B cell (primary cell): Measurements from ENCODE around the gene CYP4F11. TPM values are rescaled to one million over a fixed set of nuclear protein-coding genes. Genes with fewer than 3 reads are reported as not detected.

Source experiments
- ATAC-seq: fragments of 200-7000 bp; cut with Tn5 transposase; one replicate; pipeline ENCODE4 v1.10.0; 2021; ENCODE audit warnings: low read depth, mild to moderate bottlenecking, moderate number of reproducible peaks, moderate library complexity
- CTCF ChIA-PET: fragments of 350-600 bp; sonication (Branson Sonifier 250); formaldehyde crosslinking; loops from one replicate; lab custom pipeline; 2021; ENCODE audit warnings: antibody characterized with exemption, inconsistent platforms; lab: Charles Lee
- POLR2A ChIA-PET: fragments of 350-600 bp; sonication (Branson Sonifier 250); formaldehyde crosslinking; loops from one replicate; lab custom pipeline; 2021; ENCODE audit warnings: antibody characterized with exemption; lab: Charles Lee
- DNase-seq: peaks from one replicate; pipeline ENCODE4 v3.0.0; 2013
- H2AFZ ChIP-seq: 2 replicates; pipeline ENCODE4 v1.6.1; 2012; ENCODE audit warnings: mild to moderate bottlenecking, low read depth, low read length; ENCODE audit not compliant: insufficient read depth, poor library complexity, severe bottlenecking
- H3K27ac ChIP-seq, 2 donors: 1 replicate in 1 of 2; 2 replicates in 1 of 2; pipeline ENCODE4 v1.5.1; 2012 to 2013; ENCODE audit warnings: low read length in 2 of 2, mild to moderate bottlenecking in 2 of 2, moderate library complexity in 1 of 2
- H3K27me3 ChIP-seq, 4 experiments: fragments of 200-600 bp in 1 of 4; sonication (generic) in 1 of 4; replicated peaks in 1 of 4; 1 replicate in 2 of 4; 2 replicates in 2 of 4; pipeline versions ENCODE4 v1.6.1 to v1.7.0; 2013 to 2016; ENCODE audit warnings: low read length in 3 of 4, mild to moderate bottlenecking in 2 of 4, mixed read lengths in 1 of 4, moderate library complexity in 1 of 4; ENCODE audit not compliant: insufficient read depth in 4 of 4, control insufficient read depth in 3 of 4; ENCODE audit errors: control extremely low read depth in 1 of 4
- H3K36me3 ChIP-seq, 2 experiments: replicated peaks in 1 of 2; 1 replicate in 1 of 2; 2 replicates in 1 of 2; pipeline versions ENCODE4 v1.6.1 to v1.7.1; 2013; ENCODE audit warnings: low read length in 1 of 2; ENCODE audit not compliant: insufficient read depth in 2 of 2, control insufficient read depth in 1 of 2; ENCODE audit errors: control extremely low read depth in 1 of 2, extremely low read depth in 1 of 2
- H3K4me1 ChIP-seq, 2 donors: fragments of 200-600 bp in 1 of 2; sonication (generic) in 1 of 2; 1 replicate in 1 of 2; 2 replicates in 1 of 2; pipeline versions ENCODE4 v1.5.1 to v1.6.1; 2013 to 2017; ENCODE audit warnings: low read length in 2 of 2; ENCODE audit not compliant: control insufficient read depth in 2 of 2, insufficient read depth in 2 of 2
- H3K4me2 ChIP-seq: replicated peaks from 2 replicates; pipeline ENCODE3; 2012; ENCODE audit warnings: mild to moderate bottlenecking, low read depth, low read length; ENCODE audit not compliant: poor library complexity, severe bottlenecking
- H3K4me3 ChIP-seq, 5 experiments: fragments of 200-600 bp in 1 of 5; sonication (generic) in 1 of 5; 1 replicate in 3 of 5; 2 replicates in 2 of 5; pipeline versions ENCODE4 v1.5.1 to v1.7.0; 2011 to 2016; ENCODE audit warnings: low read length in 4 of 5, mild to moderate bottlenecking in 4 of 5, low read depth in 2 of 5, control low read depth in 1 of 5, moderate library complexity in 1 of 5; ENCODE audit not compliant: insufficient read depth in 1 of 5; ENCODE audit errors: control extremely low read depth in 1 of 5, extremely low read depth in 1 of 5
- H3K79me2 ChIP-seq: fragments of 200-600 bp; sonication (generic); one replicate; pipeline ENCODE4 v1.6.0; 2016; ENCODE audit warnings: low read length; ENCODE audit not compliant: control insufficient read depth, insufficient read depth
- H3K9ac ChIP-seq: fragments of 200-600 bp; sonication (generic); 2 replicates; pipeline ENCODE4 v1.6.1; 2017; ENCODE audit warnings: mild to moderate bottlenecking, low read length, moderate library complexity
- H3K9me3 ChIP-seq, 3 donors: one replicate each; pipeline versions ENCODE4 v1.6.1 to v1.7.1; 2013; ENCODE audit warnings: low read length in 2 of 3; ENCODE audit not compliant: control insufficient read depth in 2 of 3, insufficient read depth in 1 of 3; ENCODE audit errors: control extremely low read depth in 1 of 3
- H4K20me1 ChIP-seq: 2 replicates; pipeline ENCODE4 v1.6.0; 2012; ENCODE audit warnings: mild to moderate bottlenecking, low read length; ENCODE audit not compliant: insufficient read depth, control insufficient read depth, poor library complexity, severe bottlenecking
- H3K27ac Mint-ChIP-seq: one replicate; pipeline ENCODE4 v1.8.0; 2021; ENCODE audit warnings: mixed read lengths
- H3K27me3 Mint-ChIP-seq: one replicate; pipeline ENCODE4 v1.8.0; 2021; ENCODE audit warnings: mixed read lengths
- H3K4me1 Mint-ChIP-seq: one replicate; pipeline ENCODE4 v1.8.0; 2021; ENCODE audit warnings: mixed read lengths
- H3K4me3 Mint-ChIP-seq: one replicate; pipeline ENCODE4 v1.8.0; 2021; ENCODE audit warnings: mixed read lengths
- H3K9me3 Mint-ChIP-seq: one replicate; pipeline ENCODE4 v1.8.0; 2022; ENCODE audit warnings: mixed read lengths; ENCODE audit not compliant: insufficient read depth
- CTCF ChIP-seq: fragments of 200-600 bp; IDR thresholded peaks from one replicate; pipeline ENCODE4 v1.8.0; 2022; ENCODE audit warnings: antibody characterized with exemption, mild to moderate bottlenecking
- EZH2 ChIP-seq: IDR thresholded peaks from 2 replicates; pipeline ENCODE4 v1.6.1; 2012; ENCODE audit warnings: borderline replicate concordance, low read depth, mild to moderate bottlenecking, moderate library complexity, low read length; ENCODE audit not compliant: insufficient read depth, poor library complexity, severe bottlenecking
- WGBS: methylation state at CpG from one replicate; pipeline ENCODE4 v1.1.5; 2013; ENCODE audit warnings: missing lambda C conversion rate; ENCODE audit not compliant: insufficient coverage; 5-methylcytosine and 5-hydroxymethylcytosine counted together
- intact Hi-C: fragments of 100-400 bp; cut with micrococcal nuclease; formaldehyde crosslinking; loops from one replicate; pipeline ENCODE4 v1.10.0; 2022
- polyA plus RNA-seq: library from polyadenylated mRNA; depleted of rRNA; stranded (reverse); fragments of >200 nt; gene quantifications from 2 replicates; pipeline ENCODE4 v1.2.3, GENCODE V29; 2012
- total RNA-seq, 2 donors: library from RNA; stranded (reverse); fragments of 120-200 nt in 1 of 2; gene quantifications; 1 replicate in 1 of 2; 2 replicates in 1 of 2; pipeline versions ENCODE4 v1.2.3 to v1.2.4, GENCODE V29; 2013 to 2022

The CYP4F11 gene
- total and polyA plus RNA-seq, 2 donors (not counting 1 experiment from before 2014, with no cell fraction given) = not detected

GRCh38 chr19:15894359-15894758 lies 40.0 kb downstream of the CYP4F11 start:
- no peak overlapping the region for H3K27ac ChIP-seq
- no peak overlapping the region for H3K4me3 ChIP-seq
- H4K20me1 ChIP-seq = no peaks in the 10 kb centered on the region
- Mint-ChIP-seq H3K27ac (no peak overlapping the region), H3K27me3 (peaks cover 26% of the 10 kb centered on the region), H3K9me3 (no peaks in the 10 kb centered on the region), H3K4me1 (no peaks in the 10 kb centered on the region), H3K4me3 (no peak overlapping the region)
- no peak overlapping the region for H3K4me2 ChIP-seq
- ChIA-PET POLR2A (no interaction called here), CTCF (no interaction called here)
- DNase-seq (no peak), ATAC-seq (no peak)
- TF ChIP-seq EZH2 (no peak), CTCF (no peak)
- no peaks in the 10 kb centered on the region for H3K4me1 ChIP-seq
- H3K27me3 ChIP-seq = peaks cover 0 to 15% (median 1%) of the 10 kb centered on the region in 4 experiments
- WGBS = 83% methylated on average over 2 of the region's 2 CpGs
- no peaks in the 10 kb centered on the region for H3K79me2 ChIP-seq
- intact Hi-C loops = no loop called here
- no peaks in the 10 kb centered on the region for H3K36me3 ChIP-seq
- peaks cover 0 to 3% (median 0%) of the 10 kb centered on the region in 3 donors for H3K9me3 ChIP-seq
- H3K9ac ChIP-seq = no peak overlapping the region
- H2AFZ ChIP-seq = no peak overlapping the region

DNA sequence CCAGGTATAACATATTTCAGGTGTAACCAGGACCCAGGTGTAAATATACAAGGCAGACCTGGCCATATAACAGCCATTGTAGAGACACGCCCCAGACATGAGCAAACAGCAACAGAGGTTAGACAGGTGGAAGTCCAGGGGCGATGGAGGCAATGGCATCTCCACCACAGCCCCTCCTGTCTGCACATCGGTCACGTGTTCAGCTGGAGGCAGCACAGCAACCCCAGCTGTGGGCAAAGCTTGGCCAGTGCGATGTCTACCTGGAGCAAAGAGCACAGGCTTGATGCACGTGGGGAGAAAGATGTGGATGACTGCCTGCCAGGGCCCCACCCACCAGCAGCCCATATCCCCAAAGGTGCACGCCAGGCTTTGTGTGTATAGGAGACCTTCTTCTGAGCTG lies 40.9 kb downstream of the CYP4F11 start:
- Histone ChIP-seq H4K20me1 (no peaks in the 10 kb centered on the region), H3K9me3 (peaks cover 0 to 3% (median 0%) of the 10 kb centered on the region in 3 donors), H3K4me1 (no peaks in the 10 kb centered on the region), H3K9ac (no peak overlapping the region), H3K27ac (no peak overlapping the region), H3K4me2 (no peak overlapping the region), H3K36me3 (no peaks in the 10 kb centered on the region), H3K27me3 (peaks cover 0 to 15% (median 1%) of the 10 kb centered on the region in 4 experiments), H3K79me2 (no peaks in the 10 kb centered on the region), H2AFZ (no peak overlapping the region), H3K4me3 (no peak overlapping the region)
- intact Hi-C loops = no loop called here
- H3K27me3 Mint-ChIP-seq = peaks cover 22% of the 10 kb centered on the region
- ATAC-seq (no peak), DNase-seq (no peak)
- H3K4me3 Mint-ChIP-seq = no peak overlapping the region
- TF ChIP-seq EZH2 (no peak), CTCF (no peak)
- ChIA-PET CTCF (no interaction called here), POLR2A (no interaction called here)
- WGBS = 74% methylated on average over 5 of the region's 7 CpGs
- no peaks in the 10 kb centered on the region for H3K4me1 Mint-ChIP-seq
- H3K27ac Mint-ChIP-seq = no peak overlapping the region
- H3K9me3 Mint-ChIP-seq = no peaks in the 10 kb centered on the region
